Endothelial cell (in vitro differentiated cells): ENCODE results near the gene ASXL3. TPM values are rescaled to one million over a fixed set of nuclear protein-coding genes. Genes with fewer than 3 reads are reported as not detected.

Experiments
- DNase-seq: peaks from one replicate; pipeline ENCODE4 v3.0.0; 2021; ENCODE audit warnings: low spot score
- H3K27ac Mint-ChIP-seq: one replicate; pipeline ENCODE4 v1.8.0; 2021; ENCODE audit warnings: mixed read lengths, inconsistent platforms; ENCODE audit not compliant: unreplicated experiment
- H3K27me3 Mint-ChIP-seq: one replicate; pipeline ENCODE4 v1.8.0; 2021; ENCODE audit warnings: mild to moderate bottlenecking, moderate library complexity, mixed read lengths, inconsistent platforms; ENCODE audit not compliant: unreplicated experiment
- H3K36me3 Mint-ChIP-seq: one replicate; pipeline ENCODE4 v1.8.0; 2021; ENCODE audit warnings: mild to moderate bottlenecking, low read depth, mixed read lengths, inconsistent platforms; ENCODE audit not compliant: unreplicated experiment
- H3K4me1 Mint-ChIP-seq: one replicate; pipeline ENCODE4 v1.8.0; 2021; ENCODE audit warnings: mild to moderate bottlenecking, mixed read lengths, inconsistent platforms; ENCODE audit not compliant: unreplicated experiment
- H3K4me3 Mint-ChIP-seq: one replicate; pipeline ENCODE4 v1.8.0; 2021; ENCODE audit warnings: mild to moderate bottlenecking, mixed read lengths, inconsistent platforms; ENCODE audit not compliant: unreplicated experiment
- H3K9me3 Mint-ChIP-seq: one replicate; pipeline ENCODE4 v1.8.0; 2021; ENCODE audit warnings: mixed read lengths, inconsistent platforms; ENCODE audit not compliant: unreplicated experiment
- CTCF ChIP-seq: fragments of 200-600 bp; sonication (generic); IDR thresholded peaks from one replicate; pipeline ENCODE4 v1.5.0; 2021; ENCODE audit warnings: antibody characterized with exemption; ENCODE audit not compliant: unreplicated experiment
- total RNA-seq: library from RNA; stranded (reverse); fragmentation: NEBNext Ultra II Directional; extraction: Animal tissue kit (Norgen Biotek cat#: 25700); gene quantifications from one replicate; pipeline ENCODE4 v1.2.1, GENCODE V29; 2021; ENCODE audit not compliant: unreplicated experiment

The ASXL3 gene
- total RNA-seq, 1 donor from 2014 or later = 7.2 TPM

- DNase-seq = no peak
- Mint-ChIP-seq H3K4me3 (no peak overlapping the region), H3K9me3 (no peaks in the 10 kb centered on the region), H3K27ac (no peak overlapping the region), H3K4me1 (no peaks in the 10 kb centered on the region), H3K36me3 (no peaks in the 10 kb centered on the region), H3K27me3 (no peaks in the 10 kb centered on the region)
- TF ChIP-seq CTCF = no peak
Measured at GRCh38 chr18:33702625-33703024, 124.6 kb downstream of the ASXL3 start.

GRCh38 chr18:33706391-33706790 lies 128.4 kb downstream of the ASXL3 start:
- Mint-ChIP-seq H3K9me3 (no peaks in the 10 kb centered on the region), H3K27ac (no peak overlapping the region), H3K27me3 (no peaks in the 10 kb centered on the region), H3K4me1 (no peaks in the 10 kb centered on the region), H3K4me3 (no peak overlapping the region), H3K36me3 (no peaks in the 10 kb centered on the region)
- no peak for TF ChIP-seq CTCF
- no peak for DNase-seq

DNA sequence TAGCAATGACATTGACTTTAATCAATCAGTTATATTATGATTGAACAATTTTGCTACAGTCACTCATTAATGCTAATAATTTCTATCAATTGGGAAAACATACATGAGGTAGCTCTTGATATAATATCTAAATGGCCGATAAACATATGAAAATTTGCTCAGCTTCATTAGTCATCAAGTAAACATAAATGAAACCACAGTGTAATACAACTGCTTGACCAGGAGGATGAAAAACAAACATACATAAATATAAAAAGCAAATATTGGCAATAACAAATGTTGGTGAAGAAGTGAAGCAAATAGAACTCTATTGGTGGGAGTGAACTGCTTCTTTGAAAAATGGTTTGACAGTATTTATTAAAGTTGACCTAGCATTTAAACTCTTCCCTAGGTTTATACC lies 130.9 kb downstream of the ASXL3 start:
- Mint-ChIP-seq H3K27me3 (no peaks in the 10 kb centered on the region), H3K36me3 (no peaks in the 10 kb centered on the region), H3K4me3 (no peak overlapping the region), H3K27ac (no peak overlapping the region), H3K9me3 (no peaks in the 10 kb centered on the region), H3K4me1 (no peaks in the 10 kb centered on the region)
- DNase-seq = no peak
- TF ChIP-seq CTCF = no peak

- Mint-ChIP-seq H3K27me3 (no peaks in the 10 kb centered on the region), H3K36me3 (no peaks in the 10 kb centered on the region), H3K27ac (no peak overlapping the region), H3K4me3 (no peak overlapping the region), H3K4me1 (no peaks in the 10 kb centered on the region), H3K9me3 (no peaks in the 10 kb centered on the region)
- DNase-seq = no peak
- no peak for TF ChIP-seq CTCF
Measured at GRCh38 chr18:33710269-33710668, 132.2 kb downstream of the ASXL3 start.

DNA sequence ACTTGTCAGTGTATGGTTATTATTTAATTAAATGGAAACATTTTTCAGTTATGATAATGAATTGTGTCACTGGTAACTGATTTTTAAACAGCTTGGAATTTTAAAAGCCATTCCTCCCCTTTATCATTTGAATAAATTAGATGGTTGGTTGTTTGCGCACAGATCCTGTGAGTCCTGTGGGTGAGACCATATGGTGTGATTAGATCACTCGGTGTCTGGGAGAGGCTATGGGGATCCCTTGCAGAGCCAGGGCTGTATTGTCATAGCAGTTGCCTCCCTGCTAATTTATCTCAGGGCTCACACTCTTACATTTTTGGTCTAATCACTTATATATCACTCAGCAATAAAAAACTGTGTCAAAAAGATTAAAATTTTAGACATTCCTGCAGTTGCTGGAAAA lies 133.5 kb downstream of the ASXL3 start:
- no peaks in the 10 kb centered on the region for H3K36me3 Mint-ChIP-seq
- no peak for DNase-seq
- H3K27me3 Mint-ChIP-seq = no peaks in the 10 kb centered on the region
- TF ChIP-seq CTCF = no peak
- H3K4me1 Mint-ChIP-seq = peaks cover 2% of the 10 kb centered on the region
- no peak overlapping the region for H3K4me3 Mint-ChIP-seq
- H3K9me3 Mint-ChIP-seq = no peaks in the 10 kb centered on the region
- no peak overlapping the region for H3K27ac Mint-ChIP-seq
